ENCODE results near the gene OR1E1.

- no peak for TF ChIP-seq CTCF (conservative IDR thresholded peaks at IDR 0.05 in 1 of 2, IDR thresholded peaks at IDR 0.05 in 1 of 2; ENCODE audit: low read depth in 1 of 2, low read length in 2 of 2)
- no peak for TF ChIP-seq EZH2 (IDR thresholded peaks at IDR 0.05; ENCODE audit: low read length, missing control alignments)
Observed at GRCh38 chr17:3440451-3440850, 42.2 kb upstream of the OR1E1 start.
